HEK293 (cell line): ENCODE measurements around the gene ZNF597.
"Not testable (repeated sequence)": the region's sequence is repeated elsewhere in the genome, so short reads cannot be mapped to it uniquely, and the experiment has no call there.

Experiments used
- CTCF ChIA-PET: fragments of 350-600 bp; formaldehyde crosslinking; extraction: SDS; loops from one replicate; lab custom pipeline; 2021; ENCODE audit warnings: antibody characterized with exemption; lab: Yijun Ruan, JAX
- POLR2A ChIA-PET: fragments of 300-600 bp; formaldehyde crosslinking; extraction: SDS; loops from one replicate; lab custom pipeline; 2020; ENCODE audit warnings: antibody characterized with exemption, inconsistent platforms; lab: Yijun Ruan, JAX
- H3K27ac ChIP-seq: fragments of 200-500 bp; sonication (Bioruptor generic); 2 replicates; pipeline ENCODE4 v1.5.1; 2014; ENCODE audit warnings: low read depth, low read length, control low read depth, inconsistent platforms; ENCODE audit errors: extremely low read depth
- H3K36me3 ChIP-seq, 2 experiments: fragments of 200-500 bp in 1 of 2; sonication (Bioruptor generic) in 1 of 2; 1 replicate in 1 of 2; 2 replicates in 1 of 2; pipeline ENCODE4 v1.5.1; 2014 to 2017; ENCODE audit warnings: inconsistent platforms in 2 of 2, low read length in 2 of 2; ENCODE audit not compliant: control insufficient read depth in 2 of 2, insufficient read depth in 1 of 2
- H3K4me1 ChIP-seq: fragments of 200-500 bp; sonication (Bioruptor generic); 2 replicates; pipeline ENCODE4 v1.5.1; 2014; ENCODE audit warnings: mild to moderate bottlenecking, low read length, inconsistent platforms; ENCODE audit not compliant: control insufficient read depth, insufficient read depth
- H3K4me3 ChIP-seq: 2 replicates; pipeline ENCODE4 v1.5.1; 2011; ENCODE audit warnings: low read depth, mild to moderate bottlenecking, control low read depth, low read length, moderate library complexity
- H3K9me3 ChIP-seq: fragments of 200-500 bp; sonication (Bioruptor generic); 2 replicates; pipeline ENCODE4 v1.5.1; 2014; ENCODE audit warnings: low read depth, low read length, inconsistent platforms; ENCODE audit not compliant: control insufficient read depth, insufficient read depth
- ELK4 ChIP-seq: IDR thresholded peaks from 2 replicates; pipeline ENCODE4 v1.6.1; 2011; ENCODE audit warnings: mild to moderate bottlenecking, low read depth, low read length, borderline replicate concordance
- GLI2 ChIP-seq: fragments of 450-650 bp; formaldehyde crosslinking; IDR thresholded peaks from 2 replicates; pipeline ENCODE4; 2017; ENCODE audit warnings: missing biosample characterization, missing genetic modification characterization, low read depth, borderline replicate concordance
- HOXC10 ChIP-seq: sonication (generic); formaldehyde crosslinking; IDR thresholded peaks from 2 replicates; pipeline ENCODE4 v1.8.1; 2023; ENCODE audit warnings: mild to moderate bottlenecking, missing genetic modification reagents
- PRDM2 ChIP-seq: fragments of 450-650 bp; formaldehyde crosslinking; IDR thresholded peaks from 2 replicates; pipeline ENCODE4 v1.5.1; 2016; ENCODE audit warnings: missing biosample characterization, missing genetic modification characterization, borderline replicate concordance
- SALL2 ChIP-seq: fragments of 450-650 bp; formaldehyde crosslinking; IDR thresholded peaks from 2 replicates; pipeline ENCODE4 v1.5.0; 2017; ENCODE audit warnings: missing biosample characterization, mild to moderate bottlenecking, missing genetic modification characterization, borderline replicate concordance
- ZBTB1 ChIP-seq: fragments of 450-650 bp; formaldehyde crosslinking; IDR thresholded peaks from 2 replicates; pipeline ENCODE4 v1.5.1; 2016; ENCODE audit warnings: missing biosample characterization, missing genetic modification characterization
- ZNF121 ChIP-seq: fragments of 450-650 bp; formaldehyde crosslinking; IDR thresholded peaks from 2 replicates; pipeline ENCODE4 v1.5.1; 2016; ENCODE audit warnings: missing biosample characterization, missing genetic modification characterization
- ZNF148 ChIP-seq: fragments of 450-650 bp; formaldehyde crosslinking; IDR thresholded peaks from 2 replicates; pipeline ENCODE4 v1.5.0; 2017; ENCODE audit warnings: missing biosample characterization, missing genetic modification characterization, borderline replicate concordance
- ZNF202 ChIP-seq: fragments of 450-650 bp; formaldehyde crosslinking; IDR thresholded peaks from 2 replicates; pipeline ENCODE4 v1.5.1; 2016; ENCODE audit warnings: missing biosample characterization, missing genetic modification characterization, borderline replicate concordance
- ZNF221 ChIP-seq: fragments of 450-650 bp; formaldehyde crosslinking; IDR thresholded peaks from 2 replicates; pipeline ENCODE4 v1.5.1; 2017; ENCODE audit warnings: missing biosample characterization, missing genetic modification characterization, borderline replicate concordance
- ZNF292 ChIP-seq: fragments of 450-650 bp; formaldehyde crosslinking; IDR thresholded peaks from 2 replicates; pipeline ENCODE4 v1.5.1; 2016; ENCODE audit warnings: low read depth, missing biosample characterization, missing genetic modification characterization, borderline replicate concordance
- ZNF302 ChIP-seq: fragments of 450-650 bp; formaldehyde crosslinking; IDR thresholded peaks from 2 replicates; pipeline ENCODE4 v1.5.1; 2016; ENCODE audit warnings: missing biosample characterization, missing genetic modification characterization, low read depth
- ZNF335 ChIP-seq: fragments of 450-650 bp; formaldehyde crosslinking; conservative IDR thresholded peaks from 2 replicates; pipeline ENCODE4 v1.5.1; 2016; ENCODE audit warnings: missing biosample characterization, missing genetic modification characterization
- ZNF433 ChIP-seq: fragments of 450-650 bp; formaldehyde crosslinking; IDR thresholded peaks from 2 replicates; pipeline ENCODE4 v1.5.1; 2016; ENCODE audit warnings: missing biosample characterization, missing genetic modification characterization, low read depth
- ZNF561 ChIP-seq: fragments of 450-650 bp; IDR thresholded peaks from 2 replicates; pipeline ENCODE4 v1.5.1; 2018; ENCODE audit warnings: missing biosample characterization, missing genetic modification characterization, borderline replicate concordance
- ZNF639 ChIP-seq: fragments of 450-650 bp; formaldehyde crosslinking; IDR thresholded peaks from 2 replicates; pipeline ENCODE4 v1.5.1; 2016; ENCODE audit warnings: missing biosample characterization, missing genetic modification characterization
- ZNF792 ChIP-seq: fragments of 450-650 bp; formaldehyde crosslinking; IDR thresholded peaks from 2 replicates; pipeline ENCODE4 v1.5.1; 2016; ENCODE audit warnings: missing biosample characterization, missing genetic modification characterization
- ZSCAN5A ChIP-seq: fragments of 450-650 bp; formaldehyde crosslinking; IDR thresholded peaks from 2 replicates; pipeline ENCODE4 v1.5.1; 2016; ENCODE audit warnings: missing biosample characterization, missing genetic modification characterization

ZNF597 gene

GRCh38 chr16:3473596-3473943 is 30.3 kb upstream of the ZNF597 start:
- H3K4me1 ChIP-seq, POLR2A ChIA-PET, CTCF ChIA-PET, H3K27ac ChIP-seq, H3K4me3 ChIP-seq, H3K9me3 ChIP-seq: not testable (repeated sequence)
- peak; percentile 72; the same call in 1 of the 2 replicates for TF ChIP-seq ZSCAN5A (tag by site-specific recombination)
- peak; percentile 44; the same call in 1 of the 2 replicates for TF ChIP-seq ZNF121 (tag by site-specific recombination)
- peaks cover 4 to 11% of the 10 kb centered on the region in 2 experiments; a peak in 2 of 3 replicates for H3K36me3 ChIP-seq

GRCh38 chr16:3472878-3473595 is 29.7 kb upstream of the ZNF597 start:
- H3K4me3 ChIP-seq = no peak overlapping the region
- no peaks in the 10 kb centered on the region for H3K4me1 ChIP-seq
- peaks cover 4 to 6% of the 10 kb centered on the region in 2 experiments; a peak in 2 of 3 replicates for H3K36me3 ChIP-seq
- no peak for TF ChIP-seq ZNF335
- no peak for TF ChIP-seq HOXC10 (CRISPR knock-in tag)
- no peak for TF ChIP-seq ZNF148 (tag by site-specific recombination)
- TF ChIP-seq ZNF202 (tag by site-specific recombination) = no peak
- no peak for TF ChIP-seq ZNF792 (tag by site-specific recombination)
- TF ChIP-seq PRDM2 (tag by site-specific recombination) = no peak
- TF ChIP-seq ZNF433 (tag by site-specific recombination) = no peak
- TF ChIP-seq ZNF561 (tag by site-specific recombination) = no peak
- TF ChIP-seq ZNF221 (tag by site-specific recombination) = no peak
- TF ChIP-seq ZNF302 (tag by site-specific recombination) = no peak
- no peak for TF ChIP-seq GLI2 (tag by site-specific recombination)
- no peak for TF ChIP-seq ZNF292 (tag by site-specific recombination)
- TF ChIP-seq ZBTB1 = no peak
- TF ChIP-seq SALL2 = no peak
- TF ChIP-seq ELK4 = no peak
- TF ChIP-seq ZNF639 (tag by site-specific recombination) = no peak
- H3K9me3 ChIP-seq = no peaks in the 10 kb centered on the region
- ChIA-PET POLR2A (no interaction called here), CTCF (no interaction called here)
- H3K27ac ChIP-seq = no peak overlapping the region
